Measurements from ENCODE around the gene RANBP1. TPM values are rescaled to one million over a fixed set of nuclear protein-coding genes. Genes with fewer than 3 reads are reported as not detected.

The RANBP1 gene
- total and polyA plus RNA-seq, 12 donors = 31.8 to 71.7 (median 39.0) TPM

DNA sequence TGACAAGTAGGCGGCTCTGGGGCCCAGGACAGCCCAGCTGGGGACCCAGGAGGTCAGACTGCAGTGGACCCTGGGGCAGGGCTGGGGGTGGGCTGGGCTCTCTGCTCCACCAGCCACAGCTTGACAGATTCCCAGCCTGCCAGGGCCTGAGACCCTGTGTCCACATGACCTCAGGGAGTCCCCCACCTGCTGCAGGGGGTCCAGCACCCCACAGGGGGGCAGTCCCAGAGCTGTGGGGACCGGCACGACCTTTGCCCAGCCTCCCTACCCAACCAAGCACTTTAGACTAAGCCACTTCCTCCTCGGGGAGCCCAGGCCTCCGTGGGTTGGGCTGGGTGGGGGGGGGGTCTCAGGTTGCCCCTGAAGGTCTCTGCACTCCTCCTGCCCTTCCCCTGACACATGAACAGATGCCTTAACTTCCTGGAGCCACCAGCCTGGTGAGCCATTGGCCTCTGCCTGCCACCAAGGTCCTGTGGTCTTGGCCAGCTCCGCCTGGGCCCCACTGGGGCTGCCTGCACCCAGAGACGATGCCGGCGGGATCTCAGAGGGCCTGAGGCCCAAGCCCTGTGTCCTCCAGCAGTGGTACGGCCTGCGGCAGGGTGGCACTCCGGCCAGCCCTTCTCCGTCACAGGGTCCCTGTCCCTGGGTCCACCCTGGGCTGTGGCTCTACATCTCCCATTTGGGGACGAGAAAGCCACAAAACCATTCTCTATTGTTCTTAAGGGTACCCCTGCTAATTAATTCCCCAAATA lies 31.5 kb downstream of the RANBP1 start:
- no peaks in the 10 kb centered on the region for H3K27me3 ChIP-seq
- ATAC-seq = no peak
- no peak for DNase-seq
- H3K4me3 ChIP-seq = no peak overlapping the region
- H3K36me3 ChIP-seq = peaks cover 0 to 36% (median 0%) of the 10 kb centered on the region in 9 donors
- no peak overlapping the region for H3K27ac ChIP-seq
- H3K9me3 ChIP-seq = no peaks in the 10 kb centered on the region
- intact Hi-C loops (cut with DNase I) = no loop called here
- no peaks in the 10 kb centered on the region for H3K4me1 ChIP-seq
- TF ChIP-seq, protein P1, sequence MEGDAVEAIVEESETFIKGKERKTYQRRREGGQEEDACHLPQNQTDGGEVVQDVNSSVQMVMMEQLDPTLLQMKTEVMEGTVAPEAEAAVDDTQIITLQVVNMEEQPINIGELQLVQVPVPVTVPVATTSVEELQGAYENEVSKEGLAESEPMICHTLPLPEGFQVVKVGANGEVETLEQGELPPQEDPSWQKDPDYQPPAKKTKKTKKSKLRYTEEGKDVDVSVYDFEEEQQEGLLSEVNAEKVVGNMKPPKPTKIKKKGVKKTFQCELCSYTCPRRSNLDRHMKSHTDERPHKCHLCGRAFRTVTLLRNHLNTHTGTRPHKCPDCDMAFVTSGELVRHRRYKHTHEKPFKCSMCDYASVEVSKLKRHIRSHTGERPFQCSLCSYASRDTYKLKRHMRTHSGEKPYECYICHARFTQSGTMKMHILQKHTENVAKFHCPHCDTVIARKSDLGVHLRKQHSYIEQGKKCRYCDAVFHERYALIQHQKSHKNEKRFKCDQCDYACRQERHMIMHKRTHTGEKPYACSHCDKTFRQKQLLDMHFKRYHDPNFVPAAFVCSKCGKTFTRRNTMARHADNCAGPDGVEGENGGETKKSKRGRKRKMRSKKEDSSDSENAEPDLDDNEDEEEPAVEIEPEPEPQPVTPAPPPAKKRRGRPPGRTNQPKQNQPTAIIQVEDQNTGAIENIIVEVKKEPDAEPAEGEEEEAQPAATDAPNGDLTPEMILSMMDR (IDR thresholded peaks at IDR 0.05) = no peak
- 81% methylated on average over 14 of the region's 14 CpGs for WGBS, 2 donors

DNA sequence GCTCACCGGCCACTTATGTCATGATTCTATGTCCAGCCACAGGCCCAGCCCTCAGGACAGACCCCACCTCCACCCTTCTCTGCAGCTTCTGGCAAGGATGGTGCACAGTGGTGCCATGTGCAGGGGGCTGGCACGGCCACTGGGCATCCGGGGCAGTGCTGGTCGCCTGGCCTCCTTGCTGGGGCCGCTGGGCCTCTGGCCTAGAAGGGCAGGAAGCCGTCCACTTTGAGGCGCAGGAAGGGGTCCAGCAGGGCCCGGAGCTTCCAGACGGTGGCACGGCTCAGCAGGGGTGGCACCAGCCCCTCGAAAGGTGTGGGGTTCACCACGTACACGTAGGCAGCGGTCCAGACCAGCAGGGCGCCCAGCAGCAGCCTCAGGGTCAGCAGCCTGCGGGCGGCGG lies 32.5 kb downstream of the RANBP1 start:
- no peak overlapping the region for H3K27ac ChIP-seq
- no peaks in the 10 kb centered on the region for H3K4me1 ChIP-seq
- ATAC-seq (no peak), DNase-seq (no peak)
- no peaks in the 10 kb centered on the region for H3K27me3 ChIP-seq
- no peaks in the 10 kb centered on the region for H3K9me3 ChIP-seq
- no peak overlapping the region for H3K4me3 ChIP-seq
- intact Hi-C loops (cut with DNase I) = no loop called here
- 86 to 89% methylated on average over 15 to 18 of the region's 18 CpGs for WGBS, 2 donors
- peaks cover 0 to 28% (median 0%) of the 10 kb centered on the region in 9 donors for H3K36me3 ChIP-seq
- TF ChIP-seq, protein P1 (IDR thresholded peaks at IDR 0.05) = no peak

DNA sequence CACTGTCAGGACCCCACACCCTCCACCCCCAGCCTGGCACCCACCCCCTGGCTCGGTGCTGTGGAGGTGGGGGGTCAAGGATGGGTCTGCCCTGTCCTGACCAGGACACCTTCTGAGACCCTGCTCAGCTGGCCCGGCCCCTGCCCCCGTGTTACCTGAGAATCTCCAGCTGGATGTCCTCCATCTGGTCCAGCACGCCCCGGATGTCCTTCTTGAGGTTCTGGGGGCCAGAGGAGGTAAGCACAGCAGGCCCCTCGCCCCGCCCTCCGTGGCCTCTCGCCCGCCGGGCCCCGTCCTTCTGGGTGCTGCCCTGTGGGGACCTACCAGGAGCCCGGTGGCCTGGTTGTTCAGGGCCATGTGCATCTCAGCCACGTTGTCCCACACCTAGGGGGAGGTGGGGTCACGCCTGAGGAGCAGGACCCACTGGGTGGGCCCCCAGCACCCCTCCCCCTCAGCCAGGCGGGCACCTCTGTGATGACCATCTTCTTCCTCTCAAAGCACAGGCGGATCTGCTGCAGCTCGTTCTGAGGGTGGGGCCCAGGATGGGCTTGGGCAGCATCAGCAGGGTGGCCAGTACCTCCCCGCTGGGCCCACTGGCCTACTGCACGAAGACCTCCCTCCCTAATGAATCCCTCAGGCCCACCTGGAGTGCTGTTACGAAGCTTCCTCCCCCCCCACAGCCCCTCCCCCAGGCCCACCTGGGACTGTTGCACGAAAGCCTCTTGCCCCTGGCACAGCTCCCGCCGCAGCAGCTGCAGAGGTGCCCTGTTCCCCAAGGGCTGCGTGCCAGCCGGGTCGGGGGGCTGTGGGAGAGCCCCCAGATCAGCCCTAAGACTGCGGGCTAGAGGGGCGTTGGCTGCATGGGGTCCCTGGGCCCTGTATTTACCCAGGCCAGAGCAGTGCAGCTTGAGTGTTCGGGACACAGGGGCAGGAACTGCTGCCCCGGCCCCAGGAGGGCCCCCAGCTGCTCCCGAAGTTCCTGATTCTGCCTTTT lies 33.6 kb downstream of the RANBP1 start:
- WGBS, 2 donors = 78 to 79% methylated on average over 31 to 32 of the region's 32 CpGs
- TF ChIP-seq, protein P1 (IDR thresholded peaks at IDR 0.05) = no peak
- no peaks in the 10 kb centered on the region for H3K9me3 ChIP-seq
- H3K4me1 ChIP-seq = no peaks in the 10 kb centered on the region
- no peak overlapping the region for H3K4me3 ChIP-seq
- ATAC-seq (peak in 1 of 8 donors; percentile 28), DNase-seq (no peak)
- no peak overlapping the region for H3K27ac ChIP-seq
- intact Hi-C loops (cut with DNase I) = loop anchor here in 1 of 10 donors (10.0 kb wide), 1 partner anchor 55 kb away; no protein-coding TSS in a partner anchor
- H3K36me3 ChIP-seq = peaks cover 0 to 17% (median 0%) of the 10 kb centered on the region in 9 donors
- H3K27me3 ChIP-seq = no peaks in the 10 kb centered on the region

Measured in heart right ventricle (tissue), 16 donors.